Measurements from ENCODE around the gene TCFL5. TPM values are rescaled to one million over a fixed set of nuclear protein-coding genes. Genes with fewer than 3 reads are reported as not detected.

The TCFL5 gene
- polyA plus RNA-seq, 3 donors = 0.38 to 3.5 (median 0.89) TPM

DNA sequence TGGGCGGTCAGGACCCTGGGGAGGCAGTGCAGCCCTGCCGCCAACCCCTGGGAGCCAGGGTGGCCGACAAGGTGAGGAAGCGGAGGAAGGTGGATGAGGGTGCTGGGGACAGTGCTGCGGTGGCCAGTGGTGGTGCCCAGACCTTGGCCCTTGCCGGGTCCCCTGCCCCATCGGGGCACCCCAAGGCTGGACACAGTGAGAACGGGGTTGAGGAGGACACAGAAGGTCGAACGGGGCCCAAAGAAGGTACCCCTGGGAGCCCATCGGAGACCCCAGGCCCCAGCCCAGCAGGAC, 48.8 kb downstream of the TCFL5 start:
- peak overlapping the region in 1 of 7 donors; percentile 6 for H3K27ac Mint-ChIP-seq
- intact Hi-C loops (cut with micrococcal nuclease) = loop anchor here in 1 of 2 donors (5.0 kb wide), 1 partner anchor 311 kb away; no protein-coding TSS in a partner anchor
- H3K36me3 Mint-ChIP-seq = peaks cover 42 to 58% of the 10 kb centered on the region in 2 donors
- Histone ChIP-seq H4K20me1 (ENCODE audit: insufficient read depth, low read length) (peaks cover 95% of the 10 kb centered on the region), H3K27ac (ENCODE audit: low read depth in 1 of 2, low read length in 2 of 2) (no peak overlapping the region), H3K36me3 (replicated peaks in 1 of 2; ENCODE audit: control insufficient read depth in 1 of 2, insufficient read depth in 2 of 2, low read length in 2 of 2) (peaks cover 53 to 63% of the 10 kb centered on the region in 2 donors), H2AFZ (ENCODE audit: insufficient read depth, low read depth, low read length, poor library complexity, severe bottlenecking) (no peak overlapping the region), H3K79me2 (ENCODE audit: insufficient read depth, low read length) (peaks cover 24% of the 10 kb centered on the region), H3K4me3 (replicated peaks in 1 of 3; ENCODE audit: low read depth in 2 of 3, low read length in 3 of 3) (no peak overlapping the region), H3K9ac (ENCODE audit: insufficient read depth, low read length, poor library complexity, severe bottlenecking) (no peak overlapping the region), H3K9me3 (replicated peaks in 1 of 2; ENCODE audit: control insufficient read depth in 1 of 2, insufficient read depth in 1 of 2, low read length in 2 of 2) (no peaks in the 10 kb centered on the region), H3K4me1 (ENCODE audit: control insufficient read depth in 1 of 2, insufficient read depth in 2 of 2, low read length in 2 of 2) (peaks cover 16 to 38% of the 10 kb centered on the region in 2 donors), H3K4me2 (replicated peaks; ENCODE audit: extremely low read depth, low read length, poor library complexity, severe bottlenecking) (no peak overlapping the region), H3K27me3 (ENCODE audit: control insufficient read depth in 2 of 2, insufficient read depth in 2 of 2, low read length in 2 of 2) (peaks cover 13 to 35% of the 10 kb centered on the region in 2 donors)
- no peak for DNase-seq
- TF ChIP-seq, protein P1, sequence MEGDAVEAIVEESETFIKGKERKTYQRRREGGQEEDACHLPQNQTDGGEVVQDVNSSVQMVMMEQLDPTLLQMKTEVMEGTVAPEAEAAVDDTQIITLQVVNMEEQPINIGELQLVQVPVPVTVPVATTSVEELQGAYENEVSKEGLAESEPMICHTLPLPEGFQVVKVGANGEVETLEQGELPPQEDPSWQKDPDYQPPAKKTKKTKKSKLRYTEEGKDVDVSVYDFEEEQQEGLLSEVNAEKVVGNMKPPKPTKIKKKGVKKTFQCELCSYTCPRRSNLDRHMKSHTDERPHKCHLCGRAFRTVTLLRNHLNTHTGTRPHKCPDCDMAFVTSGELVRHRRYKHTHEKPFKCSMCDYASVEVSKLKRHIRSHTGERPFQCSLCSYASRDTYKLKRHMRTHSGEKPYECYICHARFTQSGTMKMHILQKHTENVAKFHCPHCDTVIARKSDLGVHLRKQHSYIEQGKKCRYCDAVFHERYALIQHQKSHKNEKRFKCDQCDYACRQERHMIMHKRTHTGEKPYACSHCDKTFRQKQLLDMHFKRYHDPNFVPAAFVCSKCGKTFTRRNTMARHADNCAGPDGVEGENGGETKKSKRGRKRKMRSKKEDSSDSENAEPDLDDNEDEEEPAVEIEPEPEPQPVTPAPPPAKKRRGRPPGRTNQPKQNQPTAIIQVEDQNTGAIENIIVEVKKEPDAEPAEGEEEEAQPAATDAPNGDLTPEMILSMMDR (IDR thresholded peaks at IDR 0.05) = no peak
- H3K9me3 Mint-ChIP-seq = peaks cover 0 to 7% (median 0%) of the 10 kb centered on the region in 7 donors
- peaks cover 26% of the 10 kb centered on the region for H3K4me1 Mint-ChIP-seq
- H3K4me3 Mint-ChIP-seq = peak overlapping the region in 1 of 2 donors; percentile 53
- WGBS (ENCODE audit: insufficient coverage) = 100% methylated on average over 6 of the region's 11 CpGs
- H3K27me3 Mint-ChIP-seq (ENCODE audit: low read depth in 3 of 3) = peaks cover 30 to 54% (median 33%) of the 10 kb centered on the region in 3 donors

DNA sequence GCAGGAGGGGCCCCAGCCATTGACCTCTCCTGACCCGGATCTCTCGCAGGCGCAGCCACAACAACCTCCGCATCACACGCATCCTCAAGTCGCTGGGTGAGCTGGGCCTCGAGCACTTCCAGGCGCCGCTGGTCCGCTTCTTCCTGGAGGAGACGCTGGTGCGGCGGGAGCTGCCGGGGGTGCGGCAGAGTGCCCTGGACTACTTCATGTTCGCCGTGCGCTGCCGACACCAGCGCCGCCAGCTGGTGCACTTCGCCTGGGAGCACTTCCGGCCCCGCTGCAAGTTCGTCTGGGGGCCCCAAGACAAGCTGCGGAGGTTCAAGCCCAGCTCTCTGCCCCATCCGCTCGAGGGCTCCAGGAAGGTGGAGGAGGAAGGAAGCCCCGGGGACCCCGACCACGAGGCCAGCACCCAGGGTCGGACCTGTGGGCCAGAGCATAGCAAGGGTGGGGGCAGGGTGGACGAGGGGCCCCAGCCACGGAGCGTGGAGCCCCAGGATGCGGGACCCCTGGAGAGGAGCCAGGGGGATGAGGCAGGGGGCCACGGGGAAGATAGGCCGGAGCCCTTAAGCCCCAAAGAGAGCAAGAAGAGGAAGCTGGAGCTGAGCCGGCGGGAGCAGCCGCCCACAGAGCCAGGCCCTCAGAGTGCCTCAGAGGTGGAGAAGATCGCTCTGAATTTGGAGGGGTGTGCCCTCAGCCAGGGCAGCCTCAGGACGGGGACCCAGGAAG, 49.3 kb downstream of the TCFL5 start:
- intact Hi-C loops (cut with micrococcal nuclease) = loop anchor here in 1 of 2 donors (5.0 kb wide), 1 partner anchor 310 kb away; no protein-coding TSS in a partner anchor
- no peak overlapping the region for H3K4me3 ChIP-seq (replicated peaks in 1 of 3; ENCODE audit: low read depth in 2 of 3, low read length in 3 of 3)
- 62% methylated on average over 43 of the region's 43 CpGs for WGBS (ENCODE audit: insufficient coverage)
- Mint-ChIP-seq H3K9me3 (peaks cover 0 to 4% (median 0%) of the 10 kb centered on the region in 7 donors), H3K36me3 (peaks cover 47 to 63% of the 10 kb centered on the region in 2 donors), H3K27me3 (ENCODE audit: low read depth in 3 of 3) (peaks cover 26 to 49% (median 29%) of the 10 kb centered on the region in 3 donors), H3K4me1 (peaks cover 31% of the 10 kb centered on the region), H3K4me3 (peak overlapping the region in 1 of 2 donors; percentile 53), H3K27ac (peak overlapping the region in 3 of 7 donors; percentile 6 to 50 (median 15))
- no peak for DNase-seq
- H4K20me1 ChIP-seq (ENCODE audit: insufficient read depth, low read length) = peaks cover 95% of the 10 kb centered on the region
- H3K79me2 ChIP-seq (ENCODE audit: insufficient read depth, low read length) = peaks cover 30% of the 10 kb centered on the region
- peaks cover 8 to 30% of the 10 kb centered on the region in 2 donors for H3K27me3 ChIP-seq (ENCODE audit: control insufficient read depth in 2 of 2, insufficient read depth in 2 of 2, low read length in 2 of 2)
- no peak overlapping the region for H3K9ac ChIP-seq (ENCODE audit: insufficient read depth, low read length, poor library complexity, severe bottlenecking)
- no peak overlapping the region for H3K4me2 ChIP-seq (replicated peaks; ENCODE audit: extremely low read depth, low read length, poor library complexity, severe bottlenecking)
- TF ChIP-seq, protein P1 (IDR thresholded peaks at IDR 0.05) = no peak
- H3K9me3 ChIP-seq (replicated peaks in 1 of 2; ENCODE audit: control insufficient read depth in 1 of 2, insufficient read depth in 1 of 2, low read length in 2 of 2) = no peaks in the 10 kb centered on the region
- no peak overlapping the region for H3K27ac ChIP-seq (ENCODE audit: low read depth in 1 of 2, low read length in 2 of 2)
- peaks cover 21 to 43% of the 10 kb centered on the region in 2 donors for H3K4me1 ChIP-seq (ENCODE audit: control insufficient read depth in 1 of 2, insufficient read depth in 2 of 2, low read length in 2 of 2)
- H3K36me3 ChIP-seq (replicated peaks in 1 of 2; ENCODE audit: control insufficient read depth in 1 of 2, insufficient read depth in 2 of 2, low read length in 2 of 2) = peaks cover 58 to 68% of the 10 kb centered on the region in 2 donors
- no peak overlapping the region for H2AFZ ChIP-seq (ENCODE audit: insufficient read depth, low read depth, low read length, poor library complexity, severe bottlenecking)

Data from CD14-positive monocyte (primary cell).